Loucy (cell line): ENCODE measurements around the gene RERE.

Experiments used
- EZH2phosphoT487 ChIP-seq: fragments of 200-600 bp; IDR thresholded peaks from 2 replicates; pipeline ENCODE4 v1.6.1; 2018; ENCODE audit warnings: antibody characterized with exemption, mild to moderate bottlenecking, moderate library complexity, borderline replicate concordance
- TF ChIP-seq, protein P1 (sequence below): fragments of 200-600 bp; sonication (generic); conservative IDR thresholded peaks from 2 replicates; pipeline ENCODE4 v1.5.1; 2014; ENCODE audit warnings: mild to moderate bottlenecking, antibody characterized with exemption, low read length

GRCh38 chr1:8689431-8690252 is 127.8 kb downstream of the RERE start:
- TF ChIP-seq, protein P1, sequence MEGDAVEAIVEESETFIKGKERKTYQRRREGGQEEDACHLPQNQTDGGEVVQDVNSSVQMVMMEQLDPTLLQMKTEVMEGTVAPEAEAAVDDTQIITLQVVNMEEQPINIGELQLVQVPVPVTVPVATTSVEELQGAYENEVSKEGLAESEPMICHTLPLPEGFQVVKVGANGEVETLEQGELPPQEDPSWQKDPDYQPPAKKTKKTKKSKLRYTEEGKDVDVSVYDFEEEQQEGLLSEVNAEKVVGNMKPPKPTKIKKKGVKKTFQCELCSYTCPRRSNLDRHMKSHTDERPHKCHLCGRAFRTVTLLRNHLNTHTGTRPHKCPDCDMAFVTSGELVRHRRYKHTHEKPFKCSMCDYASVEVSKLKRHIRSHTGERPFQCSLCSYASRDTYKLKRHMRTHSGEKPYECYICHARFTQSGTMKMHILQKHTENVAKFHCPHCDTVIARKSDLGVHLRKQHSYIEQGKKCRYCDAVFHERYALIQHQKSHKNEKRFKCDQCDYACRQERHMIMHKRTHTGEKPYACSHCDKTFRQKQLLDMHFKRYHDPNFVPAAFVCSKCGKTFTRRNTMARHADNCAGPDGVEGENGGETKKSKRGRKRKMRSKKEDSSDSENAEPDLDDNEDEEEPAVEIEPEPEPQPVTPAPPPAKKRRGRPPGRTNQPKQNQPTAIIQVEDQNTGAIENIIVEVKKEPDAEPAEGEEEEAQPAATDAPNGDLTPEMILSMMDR = no peak
- TF ChIP-seq EZH2phosphoT487 = no peak
